HG03575 (cell line): ENCODE measurements around the gene PLA2R1.

Source experiments
- ATAC-seq: cut with Tn5 transposase; IDR thresholded peaks from one replicate; pipeline ENCODE4 v1.9.1; 2021; ENCODE audit not compliant: unreplicated experiment, insufficient number of reproducible peaks, low FRiP score; ENCODE audit errors: extremely low read depth

PLA2R1 gene

DNA sequence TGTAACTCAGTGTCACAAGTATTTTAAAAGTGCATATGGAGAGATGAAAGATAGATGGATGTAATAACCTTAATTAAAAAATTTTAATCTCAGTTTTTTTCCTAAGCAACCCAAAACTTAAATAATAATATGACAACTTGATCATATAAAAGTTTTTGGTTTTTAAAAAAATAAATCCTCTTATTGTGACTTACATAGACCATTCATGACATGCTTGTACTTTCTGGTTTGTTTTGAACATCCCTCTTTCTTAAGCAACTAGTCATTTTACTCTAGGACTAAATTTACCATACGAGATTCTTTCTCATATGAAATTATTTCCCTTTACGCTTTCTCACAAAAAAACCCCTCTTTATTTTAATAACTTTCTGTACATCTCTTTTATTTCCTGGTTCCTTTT lies 6.5 kb upstream of the PLA2R1 start:
- no peak for ATAC-seq

DNA sequence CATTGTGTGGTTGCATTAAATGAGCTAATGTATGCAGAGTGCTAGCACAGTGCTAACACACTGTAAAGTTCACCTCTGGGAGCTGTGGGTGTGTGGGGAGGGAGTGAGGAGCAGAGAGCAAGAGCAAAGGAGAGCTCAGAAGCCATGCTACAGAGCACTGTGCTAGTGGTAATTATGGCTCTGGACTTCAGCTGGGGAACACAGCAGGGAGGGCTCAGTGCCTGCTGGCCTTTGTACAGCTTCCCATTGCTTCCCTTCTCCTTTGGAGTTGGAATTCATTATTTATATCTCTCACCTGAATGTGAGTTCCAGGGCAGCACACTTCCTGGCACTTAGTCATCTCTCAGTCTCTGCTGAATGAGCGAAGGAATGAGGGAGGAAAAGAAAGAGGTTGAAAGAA lies 2.5 kb upstream of the PLA2R1 start:
- ATAC-seq, result no peak

DNA sequence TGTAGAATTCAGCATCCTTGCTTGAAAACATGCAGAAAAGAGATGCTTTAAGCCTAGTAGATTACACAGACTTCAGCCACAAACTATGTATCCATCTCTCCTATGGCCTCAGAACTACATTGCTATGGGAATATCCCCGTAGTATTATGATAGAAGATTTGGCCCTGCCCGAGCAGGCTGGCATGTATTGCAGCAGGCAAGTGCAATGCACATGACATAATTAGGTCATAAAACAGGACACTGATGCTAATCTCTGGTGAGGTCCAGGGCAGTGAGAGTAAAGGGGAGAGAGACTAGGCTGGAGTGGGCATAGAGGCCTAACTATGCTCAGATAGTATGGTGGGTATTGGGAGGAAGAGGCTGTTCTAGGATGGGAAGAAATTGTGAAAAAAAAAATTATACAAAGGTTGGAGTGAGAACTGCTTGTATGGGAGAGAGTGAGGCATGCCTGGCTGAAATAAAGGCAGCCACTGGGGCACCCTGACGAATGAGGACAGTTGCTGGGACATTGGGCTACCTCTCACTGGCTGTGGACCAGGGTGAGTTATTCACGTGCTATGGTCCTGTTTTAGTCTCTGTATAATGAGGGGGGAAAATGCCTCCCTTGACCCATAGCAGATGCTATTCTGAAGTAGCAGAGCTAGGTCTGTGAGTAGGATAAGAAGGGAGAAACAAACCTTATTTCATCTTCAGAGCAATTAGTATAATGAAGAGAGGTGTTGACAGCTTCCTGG lies 1.6 kb upstream of the PLA2R1 start:
- no peak for ATAC-seq

DNA sequence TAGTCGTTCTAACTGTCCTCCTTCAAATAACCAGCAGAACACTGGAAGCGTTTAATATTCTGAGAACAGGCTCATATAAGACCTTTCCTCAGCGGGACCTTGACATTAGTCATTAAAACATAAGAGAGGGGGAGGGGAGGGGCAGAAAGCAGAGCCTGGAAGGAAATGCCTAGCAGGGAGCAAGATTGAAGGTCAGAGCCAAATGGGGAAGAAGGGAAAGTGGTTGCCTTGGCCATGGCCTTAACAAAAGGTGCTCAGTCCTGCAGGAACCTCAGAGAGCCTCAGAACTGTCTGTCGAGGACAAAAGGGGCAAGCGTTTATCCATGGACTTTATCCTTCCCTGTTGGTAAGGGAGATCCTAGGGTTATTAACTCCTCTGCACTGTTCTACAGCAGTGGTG lies 856 bp upstream of the PLA2R1 start:
- no peak for ATAC-seq

DNA sequence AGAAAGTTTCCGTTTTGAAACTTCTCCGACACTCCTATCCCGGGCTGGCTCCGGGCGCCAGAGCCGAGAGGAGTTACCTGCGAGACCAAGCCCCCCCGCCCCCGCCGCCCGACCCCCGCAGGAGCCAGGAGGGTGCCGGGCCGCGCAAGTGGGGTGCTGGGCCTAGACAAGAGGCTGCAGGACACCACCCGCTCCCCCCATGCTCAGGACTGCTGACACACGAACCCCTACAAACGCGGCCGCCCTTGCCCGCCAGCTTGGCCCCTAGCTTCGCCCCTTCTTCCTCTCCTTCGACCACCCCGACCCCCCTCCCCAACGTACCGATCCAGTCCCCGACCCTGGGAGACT lies 497 bp downstream of the PLA2R1 start:
- no peak for ATAC-seq

DNA sequence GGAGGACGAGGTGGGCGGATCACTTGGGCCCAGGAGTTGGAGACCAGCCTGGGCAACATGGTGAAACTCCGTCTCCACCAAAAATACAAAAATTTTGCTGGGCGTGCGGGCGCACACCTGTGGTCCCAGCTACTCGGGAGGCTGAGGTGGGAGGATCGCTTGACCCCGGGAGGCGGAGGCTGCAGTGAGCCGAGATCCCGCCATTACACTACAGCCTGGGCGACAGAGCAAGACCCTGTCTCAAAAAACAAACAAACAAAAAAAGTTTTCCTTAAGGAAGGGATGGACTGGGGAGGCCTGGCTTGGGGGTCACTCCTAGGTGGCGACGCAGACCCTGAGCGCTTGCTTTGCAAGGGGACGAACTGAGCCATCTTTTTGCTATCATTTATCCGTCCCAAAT lies 882 bp downstream of the PLA2R1 start:
- ATAC-seq, result no peak

DNA sequence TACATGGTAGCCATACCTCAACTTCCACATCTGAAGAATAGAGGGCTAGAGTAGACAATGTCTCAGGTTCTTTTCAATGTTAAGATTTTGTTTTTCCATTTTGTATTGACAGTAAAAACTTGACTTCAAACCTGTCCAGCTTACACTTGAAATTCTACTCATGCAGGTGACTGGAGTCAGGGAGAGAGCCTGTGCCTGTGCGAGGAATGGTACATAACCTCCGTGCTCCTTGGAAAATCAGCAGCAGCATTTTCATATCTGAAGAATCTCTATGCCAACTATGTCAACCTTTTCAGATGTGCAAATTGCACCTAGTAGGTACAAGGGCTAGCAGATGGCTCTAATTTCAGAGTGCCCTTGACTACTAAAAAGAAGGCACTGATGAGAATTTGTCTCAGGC lies 2.1 kb downstream of the PLA2R1 start:
- no peak for ATAC-seq

DNA sequence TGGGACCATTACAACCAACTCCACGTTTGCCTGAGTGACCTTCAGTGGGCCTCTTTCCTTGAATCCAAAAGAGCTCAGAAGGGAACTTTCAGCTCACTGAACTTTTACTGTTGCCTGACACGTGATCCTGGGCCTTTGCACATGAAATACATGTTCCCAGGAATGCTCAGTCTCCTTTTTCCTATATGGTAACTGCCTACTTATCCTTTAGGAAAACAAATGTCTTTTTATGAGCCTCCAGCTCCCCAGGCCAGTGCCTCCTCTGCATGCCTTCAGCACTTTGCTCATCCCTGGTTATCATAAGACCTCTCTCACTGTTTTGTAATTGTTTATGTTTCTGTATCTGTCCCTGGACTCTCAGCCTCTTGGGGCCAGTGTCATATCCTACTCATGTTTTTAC lies 5.1 kb downstream of the PLA2R1 start:
- no peak for ATAC-seq

DNA sequence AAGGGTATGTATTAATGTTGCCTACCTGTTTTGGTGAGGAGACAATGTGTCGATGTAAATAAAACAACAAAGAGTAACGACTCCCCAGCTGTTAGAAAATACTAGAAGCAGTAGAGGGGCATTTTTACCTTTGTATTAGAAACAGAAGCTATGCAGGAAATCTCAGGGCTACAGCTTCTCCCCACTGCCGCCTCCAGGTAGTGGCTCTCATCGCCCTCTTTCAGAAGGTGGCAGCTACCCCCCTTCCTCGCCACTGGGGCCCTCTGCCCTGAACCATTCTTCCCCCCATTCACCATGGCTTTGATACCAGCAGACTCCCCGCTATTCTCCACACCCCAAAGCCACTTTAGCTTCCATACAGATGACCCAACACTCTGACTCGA lies 6.7 kb downstream of the PLA2R1 start:
- no peak for ATAC-seq

DNA sequence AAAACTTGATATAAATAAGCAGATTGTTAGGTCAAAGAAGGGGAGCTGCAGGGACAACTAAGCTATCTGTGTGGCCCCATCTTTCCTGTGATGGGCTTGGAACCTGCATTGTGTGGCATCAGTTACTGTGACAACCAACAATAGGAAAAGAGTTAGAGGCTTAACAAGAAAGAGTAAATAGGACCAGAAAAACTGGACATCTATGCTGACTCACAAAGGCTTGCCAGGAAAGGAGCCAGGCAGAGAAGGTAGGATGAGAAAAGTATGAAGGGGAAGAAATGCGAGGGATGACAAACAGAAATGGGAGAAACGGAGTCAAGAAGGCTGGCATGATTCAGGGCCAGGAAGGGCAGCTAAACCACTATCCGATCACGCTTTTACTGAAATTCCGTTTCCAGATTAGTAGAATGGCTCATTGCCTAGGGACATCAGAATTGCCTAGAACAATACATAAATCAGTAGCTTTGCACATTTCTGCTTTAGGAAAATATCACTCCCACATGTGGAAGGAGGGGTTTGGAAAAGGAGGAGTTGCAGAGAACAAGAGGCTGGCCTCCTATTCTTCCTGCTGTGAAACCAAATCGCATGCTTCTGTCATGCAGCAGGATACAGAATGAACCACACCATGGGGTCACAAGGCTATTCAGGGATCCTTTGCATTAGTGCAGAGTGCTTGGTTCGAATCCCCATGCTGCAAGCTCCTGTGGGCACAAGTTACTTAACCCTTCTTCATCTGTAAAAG lies 7.3 kb downstream of the PLA2R1 start:
- no peak for ATAC-seq

DNA sequence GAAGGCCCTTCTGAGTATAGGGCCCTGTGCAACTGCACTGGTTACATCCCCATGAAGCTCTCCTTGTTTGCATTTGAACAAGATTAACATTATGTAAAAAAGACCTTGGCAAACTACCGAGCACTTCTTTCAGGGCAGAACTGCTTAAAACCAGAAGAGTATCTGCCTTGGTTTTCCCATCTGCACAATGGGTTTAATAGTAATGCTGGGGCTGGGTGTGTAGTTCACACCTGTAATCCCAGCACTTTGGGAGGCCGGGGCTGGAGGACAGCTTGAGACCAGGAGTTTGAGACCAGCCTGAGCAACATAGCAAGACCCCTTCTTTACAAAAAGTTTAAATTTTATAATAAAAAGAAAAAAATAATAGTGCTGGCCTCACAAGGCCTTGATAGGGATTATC lies 8.5 kb downstream of the PLA2R1 start:
- no peak for ATAC-seq

DNA sequence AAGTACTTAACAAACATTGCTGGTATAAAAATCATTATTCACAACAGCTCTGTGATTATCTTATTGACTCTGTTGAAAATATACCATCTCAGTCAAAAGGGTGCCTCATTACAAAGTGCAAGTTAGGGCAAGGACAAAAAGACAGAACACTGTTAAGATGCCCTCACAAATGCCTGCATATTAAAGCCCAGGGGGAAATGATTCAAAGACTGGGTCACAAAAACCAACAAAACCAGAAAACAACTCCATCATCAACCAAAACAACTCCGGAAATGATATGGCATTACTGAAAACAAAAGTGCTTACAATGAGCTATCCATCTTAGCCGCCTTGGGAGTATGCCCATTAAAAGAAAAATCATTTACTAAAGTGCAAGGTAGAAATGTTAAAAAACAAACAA lies 9.9 kb downstream of the PLA2R1 start:
- no peak for ATAC-seq

DNA sequence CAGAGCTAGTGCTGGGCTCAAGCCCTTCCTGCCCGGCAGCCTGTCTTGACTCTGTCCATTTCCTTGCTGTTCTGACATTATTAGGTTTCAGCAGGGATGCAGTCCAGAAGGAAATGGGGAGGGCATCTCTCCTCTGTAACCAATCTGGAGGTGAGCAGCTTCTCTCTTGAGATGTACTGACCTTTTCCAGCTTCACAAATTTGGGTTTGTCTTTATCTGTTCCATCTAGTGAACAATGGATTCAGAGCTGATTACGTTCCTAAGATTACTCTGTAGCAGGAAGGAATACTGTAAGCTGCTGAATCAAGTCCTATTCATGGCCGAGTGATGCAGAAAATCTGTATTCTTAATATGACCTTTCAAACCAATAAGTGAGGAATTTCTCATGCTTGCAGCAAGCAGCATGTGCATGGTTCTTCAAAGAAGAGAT lies 11.0 kb downstream of the PLA2R1 start:
- ATAC-seq, result no peak

DNA sequence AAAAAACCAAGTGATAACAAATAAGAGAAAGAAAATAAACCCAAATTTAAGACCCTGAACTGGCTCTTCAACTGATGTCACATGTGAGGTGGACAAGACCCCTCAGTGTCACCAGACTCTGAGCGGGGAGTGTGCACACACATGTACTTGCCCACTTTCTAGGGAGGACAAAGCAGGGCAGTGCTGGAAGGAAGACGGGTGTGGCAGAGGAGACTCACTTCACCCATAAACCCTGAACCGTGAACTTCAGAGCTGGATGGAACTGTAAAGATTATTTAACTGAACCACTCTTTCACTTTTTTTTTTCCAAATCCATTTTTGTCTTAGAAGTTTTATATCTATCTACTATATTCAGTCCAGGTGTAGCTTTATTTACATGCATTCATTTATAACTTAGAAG lies 12.3 kb downstream of the PLA2R1 start:
- ATAC-seq, result no peak

DNA sequence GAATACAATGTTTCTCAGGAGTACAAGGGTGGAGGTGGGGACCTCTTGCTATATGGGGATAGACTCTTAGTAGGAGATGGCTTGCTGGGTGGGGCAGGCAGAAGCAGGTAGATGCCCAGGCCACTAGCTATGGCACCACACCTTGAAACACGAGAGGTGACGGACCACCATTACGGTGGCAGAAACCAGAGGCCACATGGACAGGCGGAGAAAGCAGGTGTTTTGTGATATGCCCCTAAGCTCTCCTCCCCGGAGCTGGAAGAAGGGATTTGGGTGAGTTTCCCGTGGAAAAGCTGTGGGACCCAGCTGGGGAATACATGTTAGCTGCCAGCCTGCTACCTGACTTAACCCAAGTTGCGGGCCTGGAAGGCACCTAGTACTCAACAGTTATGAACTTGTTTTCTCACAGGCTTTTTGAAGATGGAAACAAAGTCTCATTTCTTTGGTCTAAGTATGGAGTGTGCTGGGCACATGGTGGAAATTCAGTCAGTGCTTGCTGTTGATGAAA lies 16.7 kb downstream of the PLA2R1 start:
- ATAC-seq, result no peak

DNA sequence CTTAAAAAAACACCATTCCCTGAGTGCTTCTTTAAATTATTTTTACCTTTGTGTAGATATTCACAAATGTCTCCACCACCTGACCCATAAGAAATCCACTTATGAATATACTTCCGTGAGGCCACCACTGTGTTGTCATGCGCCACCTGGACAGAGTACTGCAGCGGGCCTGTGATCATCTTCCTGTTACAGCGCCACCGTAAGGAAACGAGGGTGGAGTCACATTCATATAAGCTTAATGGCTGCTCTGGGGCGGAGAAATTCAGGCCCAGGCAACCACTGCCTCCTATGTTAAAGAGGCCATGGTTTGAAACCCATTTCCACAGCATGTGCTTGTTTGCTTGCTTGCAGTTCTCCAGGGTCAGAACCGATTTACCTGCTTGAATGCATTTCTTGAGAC lies 17.7 kb downstream of the PLA2R1 start:
- no peak for ATAC-seq

DNA sequence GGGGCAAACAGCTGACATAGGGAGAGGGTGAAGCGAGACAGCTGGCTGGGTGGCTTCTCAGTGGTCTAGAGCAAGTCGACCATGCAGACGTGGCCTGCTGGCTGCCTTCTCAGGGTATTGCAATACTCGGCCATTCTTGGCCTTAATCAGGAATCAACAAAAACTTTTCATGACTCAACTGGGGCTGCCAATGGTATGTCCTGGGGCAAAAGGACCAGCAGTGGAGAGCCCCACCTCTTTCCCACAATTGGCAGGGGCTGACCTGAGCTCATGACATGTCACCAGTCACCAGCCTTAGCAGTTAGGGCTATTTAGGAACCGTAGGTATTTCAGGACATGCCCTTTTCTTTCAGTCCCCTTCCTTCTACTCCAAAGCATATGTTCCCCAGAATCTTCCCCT lies 19.1 kb downstream of the PLA2R1 start:
- ATAC-seq, result no peak

DNA sequence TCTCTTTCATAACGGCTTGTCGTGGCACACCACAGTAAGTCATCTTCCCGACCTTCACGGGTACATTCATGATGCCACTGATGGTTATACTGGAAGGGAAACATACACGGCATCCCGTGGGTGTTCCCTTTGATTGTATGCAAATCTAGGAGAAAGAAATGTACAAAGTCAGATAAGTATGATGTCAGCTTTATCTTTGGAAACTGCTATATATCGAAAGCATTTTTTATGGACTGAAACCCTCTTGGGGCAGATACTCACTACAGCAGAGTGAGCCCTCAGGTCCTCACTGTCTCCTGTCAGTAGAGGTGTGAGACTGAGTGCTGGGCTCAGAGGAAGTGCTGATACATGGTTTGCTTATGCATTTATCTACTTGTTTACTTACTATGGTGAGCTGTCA lies 20.4 kb downstream of the PLA2R1 start:
- ATAC-seq, result no peak

DNA sequence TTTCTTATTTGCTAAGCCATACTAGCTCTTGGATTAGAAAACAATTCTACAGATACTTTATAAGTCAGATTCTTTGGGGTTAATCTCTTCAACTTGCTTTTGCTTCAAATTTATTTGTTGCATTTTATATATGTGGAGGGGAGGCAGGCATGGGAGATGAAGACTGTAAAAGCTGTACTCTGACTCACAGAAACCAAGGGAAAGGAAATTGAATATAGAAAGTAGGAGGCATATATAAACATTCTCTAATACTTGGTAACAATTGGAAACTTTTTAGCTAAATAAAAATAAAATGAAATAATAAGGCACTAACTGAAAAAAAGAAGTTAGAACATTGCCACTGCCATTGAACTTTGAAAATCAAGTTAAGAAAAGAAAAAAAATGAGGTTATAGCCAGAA lies 21.3 kb downstream of the PLA2R1 start:
- no peak for ATAC-seq

DNA sequence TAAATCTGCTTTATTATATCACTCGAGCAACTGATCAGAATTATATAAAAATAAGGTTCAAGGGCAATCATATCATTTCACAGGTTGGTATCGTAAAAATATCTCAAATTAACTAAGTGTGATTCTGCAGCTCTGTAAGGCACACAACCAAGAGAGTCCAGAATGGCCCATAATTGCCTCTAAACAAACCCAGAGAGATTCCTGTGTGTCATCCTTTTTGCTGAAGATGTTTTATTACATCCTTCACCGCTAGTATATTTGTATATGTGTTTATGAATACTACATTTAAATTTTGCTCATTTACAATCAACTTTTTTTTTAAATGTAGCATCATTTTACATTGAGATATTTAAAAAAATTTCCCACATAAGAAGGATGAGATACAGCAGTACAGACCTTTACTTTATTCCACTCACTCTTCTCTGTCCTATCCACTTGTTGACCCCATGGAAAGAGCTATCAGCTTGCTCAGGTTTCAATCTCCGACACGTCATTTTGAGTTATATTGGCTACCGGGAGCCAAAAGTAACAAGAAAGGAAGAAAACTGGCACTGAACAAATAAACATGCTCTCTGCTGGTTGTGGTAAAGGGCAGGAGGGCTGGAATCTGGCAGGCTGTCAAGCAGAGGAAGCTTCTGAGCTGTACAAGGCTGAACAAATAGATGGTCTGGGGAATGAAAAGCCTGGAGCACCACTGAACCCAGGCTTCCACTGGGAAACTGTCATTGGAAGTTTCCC lies 23.1 kb downstream of the PLA2R1 start:
- no peak for ATAC-seq
